ENCODE results near the gene KCNB1. TPM values are rescaled to one million over a fixed set of nuclear protein-coding genes. Genes with fewer than 3 reads are reported as not detected.

Gene KCNB1
- total RNA-seq, 1 donor from 2014 or later = 0.41 TPM

- H3K9me3 ChIP-seq = no peaks in the 10 kb centered on the region
- no peak overlapping the region for H3K4me3 ChIP-seq
- H3K4me1 ChIP-seq = no peaks in the 10 kb centered on the region
- H3K27ac ChIP-seq = no peak overlapping the region
- ATAC-seq = no peak
- no peaks in the 10 kb centered on the region for H3K36me3 ChIP-seq
- no peak for TF ChIP-seq CTCF (IDR thresholded peaks at IDR 0.05)
- intact Hi-C loops (cut with DNase I) = no loop called here
- DNase-seq = no peak
- peaks cover 3% of the 10 kb centered on the region for H3K27me3 ChIP-seq
Measured at GRCh38 chr20:49497398-49497669, 14.9 kb upstream of the KCNB1 start.

- no peaks in the 10 kb centered on the region for H3K4me1 ChIP-seq
- ATAC-seq = no peak
- peaks cover 3% of the 10 kb centered on the region for H3K27me3 ChIP-seq
- no peak overlapping the region for H3K4me3 ChIP-seq
- DNase-seq = no peak
- TF ChIP-seq CTCF (IDR thresholded peaks at IDR 0.05) = no peak
- H3K9me3 ChIP-seq = no peaks in the 10 kb centered on the region
- H3K36me3 ChIP-seq = no peaks in the 10 kb centered on the region
- intact Hi-C loops (cut with DNase I) = no loop called here
- no peak overlapping the region for H3K27ac ChIP-seq
Measured at GRCh38 chr20:49496553-49497397, 14.3 kb upstream of the KCNB1 start.

GRCh38 chr20:49496043-49496442 is 13.6 kb upstream of the KCNB1 start:
- no peaks in the 10 kb centered on the region for H3K9me3 ChIP-seq
- no peak for TF ChIP-seq CTCF (IDR thresholded peaks at IDR 0.05)
- no peak for ATAC-seq
- H3K27ac ChIP-seq = no peak overlapping the region
- no peak overlapping the region for H3K4me3 ChIP-seq
- H3K4me1 ChIP-seq = no peaks in the 10 kb centered on the region
- DNase-seq = no peak
- intact Hi-C loops (cut with DNase I) = no loop called here
- no peaks in the 10 kb centered on the region for H3K36me3 ChIP-seq
- H3K27me3 ChIP-seq = peaks cover 4% of the 10 kb centered on the region

GRCh38 chr20:49490689-49491088 is 8.2 kb upstream of the KCNB1 start:
- no peak for DNase-seq
- Histone ChIP-seq H3K27ac (no peak overlapping the region), H3K27me3 (peaks cover 39% of the 10 kb centered on the region), H3K36me3 (no peaks in the 10 kb centered on the region), H3K4me3 (no peak overlapping the region), H3K9me3 (no peaks in the 10 kb centered on the region), H3K4me1 (no peaks in the 10 kb centered on the region)
- no peak for ATAC-seq
- intact Hi-C loops (cut with DNase I) = no loop called here
- no peak for TF ChIP-seq CTCF (IDR thresholded peaks at IDR 0.05)

- H3K4me3 ChIP-seq = no peak overlapping the region
- H3K27ac ChIP-seq = no peak overlapping the region
- no peaks in the 10 kb centered on the region for H3K9me3 ChIP-seq
- intact Hi-C loops (cut with DNase I) = loop anchor here (10.0 kb wide), 1 partner anchor 155 kb away; no protein-coding TSS in a partner anchor
- DNase-seq (no peak), ATAC-seq (no peak)
- TF ChIP-seq CTCF (IDR thresholded peaks at IDR 0.05) = no peak
- H3K27me3 ChIP-seq = peaks cover 49% of the 10 kb centered on the region
- H3K36me3 ChIP-seq = no peaks in the 10 kb centered on the region
- H3K4me1 ChIP-seq = no peaks in the 10 kb centered on the region
Measured at GRCh38 chr20:49489688-49490087, 7.2 kb upstream of the KCNB1 start.

All from upper lobe of right lung (tissue), 1 donor.